Measurements from ENCODE around the gene BID.

- TF ChIP-seq, protein P1, sequence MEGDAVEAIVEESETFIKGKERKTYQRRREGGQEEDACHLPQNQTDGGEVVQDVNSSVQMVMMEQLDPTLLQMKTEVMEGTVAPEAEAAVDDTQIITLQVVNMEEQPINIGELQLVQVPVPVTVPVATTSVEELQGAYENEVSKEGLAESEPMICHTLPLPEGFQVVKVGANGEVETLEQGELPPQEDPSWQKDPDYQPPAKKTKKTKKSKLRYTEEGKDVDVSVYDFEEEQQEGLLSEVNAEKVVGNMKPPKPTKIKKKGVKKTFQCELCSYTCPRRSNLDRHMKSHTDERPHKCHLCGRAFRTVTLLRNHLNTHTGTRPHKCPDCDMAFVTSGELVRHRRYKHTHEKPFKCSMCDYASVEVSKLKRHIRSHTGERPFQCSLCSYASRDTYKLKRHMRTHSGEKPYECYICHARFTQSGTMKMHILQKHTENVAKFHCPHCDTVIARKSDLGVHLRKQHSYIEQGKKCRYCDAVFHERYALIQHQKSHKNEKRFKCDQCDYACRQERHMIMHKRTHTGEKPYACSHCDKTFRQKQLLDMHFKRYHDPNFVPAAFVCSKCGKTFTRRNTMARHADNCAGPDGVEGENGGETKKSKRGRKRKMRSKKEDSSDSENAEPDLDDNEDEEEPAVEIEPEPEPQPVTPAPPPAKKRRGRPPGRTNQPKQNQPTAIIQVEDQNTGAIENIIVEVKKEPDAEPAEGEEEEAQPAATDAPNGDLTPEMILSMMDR (IDR thresholded peaks at IDR 0.05; ENCODE audit: low read length), result no peak
- no peak for TF ChIP-seq EZH2 (IDR thresholded peaks at IDR 0.05; ENCODE audit: borderline replicate concordance, low read length)
Observed at GRCh38 chr22:17804331-17805080, 30.2 kb upstream of the BID start.
